ENCODE results near the gene CYB561A3. TPM values are rescaled to one million over a fixed set of nuclear protein-coding genes. Genes with fewer than 3 reads are reported as not detected.

CYB561A3 gene
- 10 to 100 TPM; 17.3 to 22.8 TPM for total RNA-seq
- 9.4 TPM for polyA plus RNA-seq (2013, experiment 1 of 2)
- 10.8 TPM for polyA plus RNA-seq (2013, experiment 2 of 2)
- long read RNA-seq, experiment 1, partial matches to known transcripts = 0 of 7 reads
- long read RNA-seq, experiment 1, other reads (novel, unspliced or antisense) = 3 of 7 reads
- long read RNA-seq, experiment 2, transcript CYB561A3-203 (7 exons, 1,803 nt) = major isoform, 5 of 22 reads
- long read RNA-seq, experiment 2, partial matches to known transcripts = 4 of 22 reads
- long read RNA-seq, experiment 2, other reads (novel, unspliced or antisense) = 12 of 22 reads
- long read RNA-seq, experiment 3, transcript CYB561A3-201 (7 exons, 3,061 nt) = major isoform, 33 of 83 reads
- long read RNA-seq, experiment 3, transcript CYB561A3-203 (7 exons, 1,803 nt) = minor isoform, 32 of 83 reads
- long read RNA-seq, experiment 3, partial matches to known transcripts = 4 of 83 reads
- long read RNA-seq, experiment 3, other reads (novel, unspliced or antisense) = 14 of 83 reads
- long read RNA-seq, experiment 4, partial matches to known transcripts = 0 of 7 reads
- long read RNA-seq, experiment 4, other reads (novel, unspliced or antisense) = 4 of 7 reads

GRCh38 chr11:61361741-61362541 is at the start of gene CYB561A3, which contains the start of gene TMEM138:
Gene CYB561A3 (minus strand): TSS chr11:61361882. CDS start chr11:61356713, 5,169 bp downstream.
Gene TMEM138 (plus strand): TSS chr11:61362374. CDS start chr11:61364391, 2,017 bp downstream.
- no peak for TF ChIP-seq CTCF (conservative IDR thresholded peaks at IDR 0.05)
- WGBS, 2 experiments (ENCODE audit: insufficient coverage in 1 of 2, insufficient read length in 1 of 2) = 0 to 1% methylated on average over 25 to 63 of the region's 63 CpGs
- Histone ChIP-seq H3K27me3 (ENCODE audit: control insufficient read depth, insufficient read depth, low read length, poor library complexity, severe bottlenecking) (no peaks in the 10 kb centered on the region), H3K9me3 (ENCODE audit: control insufficient read depth, low read length) (no peaks in the 10 kb centered on the region), H3K9ac (ENCODE audit: extremely low read depth, low read length, poor library complexity, severe bottlenecking) (peak within 1 kb of the TSS; percentile 99), H3K4me3 (ENCODE audit: low read length) (peak within 1 kb of the TSS; percentile 98), H3K4me1 (ENCODE audit: control insufficient read depth, insufficient read depth, low read length) (no peaks in the 10 kb centered on the region), H3K27ac (ENCODE audit: low read depth, low read length) (peak within 1 kb of the TSS; percentile 100), H3K36me3 (ENCODE audit: control insufficient read depth, insufficient read depth, low read length) (peaks cover 34% of the 10 kb centered on the region)
- Mint-ChIP-seq H3K27me3 (ENCODE audit: insufficient read depth) (no peaks in the 10 kb centered on the region), H3K27ac (peak within 1 kb of the TSS; percentile 96), H3K36me3 (ENCODE audit: low read depth) (peaks cover 29% of the 10 kb centered on the region), H3K9me3 (no peaks in the 10 kb centered on the region), H3K4me1 (peaks cover 6% of the 10 kb centered on the region), H3K4me3 (peak within 1 kb of the TSS; percentile 81)
- peak; percentile 96 for DNase-seq

- Mint-ChIP-seq H3K4me1 (peaks cover 1% of the 10 kb centered on the region), H3K27ac (peak overlapping the region; percentile 69), H3K9me3 (no peaks in the 10 kb centered on the region), H3K36me3 (ENCODE audit: low read depth) (peaks cover 87% of the 10 kb centered on the region), H3K27me3 (ENCODE audit: insufficient read depth) (no peaks in the 10 kb centered on the region), H3K4me3 (no peak overlapping the region)
- no peak for TF ChIP-seq CTCF (conservative IDR thresholded peaks at IDR 0.05)
- H3K36me3 ChIP-seq (ENCODE audit: control insufficient read depth, insufficient read depth, low read length) = peaks cover 91% of the 10 kb centered on the region
- H3K27me3 ChIP-seq (ENCODE audit: control insufficient read depth, insufficient read depth, low read length, poor library complexity, severe bottlenecking) = no peaks in the 10 kb centered on the region
- H3K4me1 ChIP-seq (ENCODE audit: control insufficient read depth, insufficient read depth, low read length) = no peaks in the 10 kb centered on the region
- H3K9ac ChIP-seq (ENCODE audit: extremely low read depth, low read length, poor library complexity, severe bottlenecking) = no peak overlapping the region
- H3K4me3 ChIP-seq (ENCODE audit: low read length) = no peak overlapping the region
- H3K9me3 ChIP-seq (ENCODE audit: control insufficient read depth, low read length) = no peaks in the 10 kb centered on the region
- 96 to 100% methylated on average over 4 to 5 of the region's 5 CpGs for WGBS, 2 experiments (ENCODE audit: insufficient coverage in 1 of 2, insufficient read length in 1 of 2)
- H3K27ac ChIP-seq (ENCODE audit: low read depth, low read length) = no peak overlapping the region
- no peak for DNase-seq
These were observed 45.5 kb upstream of the CYB561A3 start for GRCh38 chr11:61406991-61407728.

- Histone ChIP-seq H3K27me3 (ENCODE audit: control insufficient read depth, insufficient read depth, low read length, poor library complexity, severe bottlenecking) (no peaks in the 10 kb centered on the region), H3K9me3 (ENCODE audit: control insufficient read depth, low read length) (no peaks in the 10 kb centered on the region), H3K36me3 (ENCODE audit: control insufficient read depth, insufficient read depth, low read length) (peaks cover 86% of the 10 kb centered on the region), H3K4me1 (ENCODE audit: control insufficient read depth, insufficient read depth, low read length) (no peaks in the 10 kb centered on the region), H3K9ac (ENCODE audit: extremely low read depth, low read length, poor library complexity, severe bottlenecking) (no peak overlapping the region), H3K27ac (ENCODE audit: low read depth, low read length) (no peak overlapping the region), H3K4me3 (ENCODE audit: low read length) (no peak overlapping the region)
- Mint-ChIP-seq H3K4me3 (no peak overlapping the region), H3K4me1 (peaks cover 1% of the 10 kb centered on the region), H3K9me3 (no peaks in the 10 kb centered on the region), H3K36me3 (ENCODE audit: low read depth) (peaks cover 76% of the 10 kb centered on the region), H3K27me3 (ENCODE audit: insufficient read depth) (no peaks in the 10 kb centered on the region), H3K27ac (no peak overlapping the region)
- DNase-seq = no peak
- WGBS, 2 experiments (ENCODE audit: insufficient coverage in 1 of 2, insufficient read length in 1 of 2) = 98% methylated on average over 2 of the region's 2 CpGs; no CpG with 5 or more reads in 1 of the 2 experiments
- no peak for TF ChIP-seq CTCF (conservative IDR thresholded peaks at IDR 0.05)
These were observed 44.4 kb upstream of the CYB561A3 start for GRCh38 chr11:61406067-61406466.
